Left lung (tissue), 10 donors: ENCODE data around the gene TMIE. TPM values are rescaled to one million over a fixed set of nuclear protein-coding genes. Genes with fewer than 3 reads are reported as not detected.

Experiments
- ATAC-seq: fragments of 200-7000 bp; cut with Tn5 transposase; one replicate; pipeline ENCODE4 v1.9.1; 2020; ENCODE audit warnings: moderate library complexity
- DNase-seq, 4 donors: peaks; one replicate each; pipeline ENCODE4 v3.0.0-alpha.2; 2013 to 2020
- H3K27ac ChIP-seq, 2 donors: fragments of 200-600 bp; sonication (generic) in 1 of 2; one replicate each; pipeline versions ENCODE4 v1.5.0 to v1.8.0; 2020 to 2021
- H3K27me3 ChIP-seq, 2 donors: fragments of 200-600 bp; sonication (generic) in 1 of 2; one replicate each; pipeline versions ENCODE4 v1.5.0 to v1.8.0; 2020 to 2021
- H3K36me3 ChIP-seq, 2 donors: fragments of 200-600 bp; sonication (generic) in 1 of 2; one replicate each; pipeline versions ENCODE4 v1.5.0 to v1.8.0; 2020 to 2021
- H3K4me1 ChIP-seq, 2 donors: fragments of 200-600 bp; one replicate each; pipeline ENCODE4 v1.8.0; 2021
- H3K4me3 ChIP-seq, 2 donors: fragments of 200-600 bp; sonication (generic) in 1 of 2; one replicate each; pipeline versions ENCODE4 v1.5.0 to v1.8.0; 2020 to 2021; ENCODE audit warnings: mild to moderate bottlenecking in 1 of 2
- H3K9me3 ChIP-seq, 2 donors: fragments of 200-600 bp; sonication (generic) in 1 of 2; one replicate each; pipeline versions ENCODE4 v1.5.0 to v1.8.0; 2020 to 2021
- intact Hi-C, 2 donors: fragments of 100-400 bp; cut with DNase I; formaldehyde crosslinking; loops; one replicate each; pipeline versions ENCODE4 v1.11.2 to v1.14.2; 2022
- polyA plus RNA-seq, 6 donors: library from polyadenylated mRNA; unstranded; fragments of 120-200 nt; gene quantifications; one replicate each; pipeline ENCODE4 v1.2.1, GENCODE V29; 2013; ENCODE audit not compliant: insufficient read length in 6 of 6
- total RNA-seq, 2 donors: library from RNA; stranded (reverse); fragmentation: NEBNext Ultra II Directional; extraction: Animal tissue kit (Norgen Biotek cat#: 25700); gene quantifications; one replicate each; pipeline ENCODE4 v1.2.1, GENCODE V29; 2021
- TF ChIP-seq, protein P1 (sequence below), 2 donors: fragments of 200-600 bp; sonication (generic) in 1 of 2; IDR thresholded peaks; one replicate each; pipeline versions ENCODE4 v1.5.0 to v1.8.0; 2021; ENCODE audit warnings: antibody characterized with exemption in 2 of 2
- donor health status: DM: no; HTN: yes; CAD: no.
- donor health status: DM: no; HTN: no; CAD: no.

The TMIE gene
- total and polyA plus RNA-seq, 8 donors = 0.23 to 0.82 (median 0.48) TPM; not detected in 1

DNA sequence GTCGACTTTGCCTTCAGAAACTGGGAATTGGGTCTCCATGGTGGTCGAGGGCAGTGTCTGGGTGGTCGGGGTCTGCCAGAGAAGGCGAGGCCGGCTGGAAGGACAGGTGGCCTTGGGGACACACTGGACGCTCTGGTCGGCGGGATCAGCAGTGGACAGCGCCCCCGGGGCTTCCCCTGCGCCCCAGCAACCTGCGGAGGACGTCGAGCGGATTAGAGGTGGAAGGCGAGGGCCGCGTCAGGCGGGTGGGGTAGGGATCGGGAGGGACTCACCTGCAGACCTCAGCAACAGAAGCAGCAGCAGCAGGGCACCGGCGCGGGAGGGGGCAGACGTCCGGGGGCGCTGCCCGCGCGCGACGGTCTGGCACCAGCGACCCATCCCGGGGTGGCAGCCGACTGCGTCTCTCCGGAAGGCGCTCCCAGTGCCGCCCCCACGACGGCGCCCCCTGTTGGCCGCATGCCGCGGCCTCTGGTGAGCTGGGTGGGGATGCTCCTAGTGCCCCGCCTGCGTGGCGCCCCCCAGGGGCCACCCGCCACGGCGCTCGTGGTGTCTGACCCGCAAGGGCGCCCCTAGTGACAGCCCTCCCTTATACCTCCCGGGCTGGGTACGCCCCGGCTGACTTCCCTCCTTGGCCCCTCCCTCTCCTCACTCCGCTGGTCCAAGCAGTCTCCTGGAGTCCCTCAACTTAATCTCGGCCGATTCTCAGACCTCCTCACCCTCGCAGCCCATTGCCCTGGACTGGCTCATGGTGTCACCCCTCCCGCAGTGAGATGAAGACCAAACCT, 16.4 kb downstream of the TMIE start, which contains the start of gene PRSS50:
Gene PRSS50, minus strand, starts transcription at position 423 of the 785 bp plus-strand sequence. Its CDS starts 45 bp downstream, at position 378.
- no peak for ATAC-seq
- intact Hi-C loops = no loop called here
- H3K36me3 ChIP-seq = no peaks in the 10 kb centered on the region
- no peaks in the 10 kb centered on the region for H3K9me3 ChIP-seq
- no peaks in the 10 kb centered on the region for H3K4me1 ChIP-seq
- H3K27me3 ChIP-seq = peaks cover 0 to 22% of the 10 kb centered on the region in 2 donors
- no peak for DNase-seq
- TF ChIP-seq, protein P1, sequence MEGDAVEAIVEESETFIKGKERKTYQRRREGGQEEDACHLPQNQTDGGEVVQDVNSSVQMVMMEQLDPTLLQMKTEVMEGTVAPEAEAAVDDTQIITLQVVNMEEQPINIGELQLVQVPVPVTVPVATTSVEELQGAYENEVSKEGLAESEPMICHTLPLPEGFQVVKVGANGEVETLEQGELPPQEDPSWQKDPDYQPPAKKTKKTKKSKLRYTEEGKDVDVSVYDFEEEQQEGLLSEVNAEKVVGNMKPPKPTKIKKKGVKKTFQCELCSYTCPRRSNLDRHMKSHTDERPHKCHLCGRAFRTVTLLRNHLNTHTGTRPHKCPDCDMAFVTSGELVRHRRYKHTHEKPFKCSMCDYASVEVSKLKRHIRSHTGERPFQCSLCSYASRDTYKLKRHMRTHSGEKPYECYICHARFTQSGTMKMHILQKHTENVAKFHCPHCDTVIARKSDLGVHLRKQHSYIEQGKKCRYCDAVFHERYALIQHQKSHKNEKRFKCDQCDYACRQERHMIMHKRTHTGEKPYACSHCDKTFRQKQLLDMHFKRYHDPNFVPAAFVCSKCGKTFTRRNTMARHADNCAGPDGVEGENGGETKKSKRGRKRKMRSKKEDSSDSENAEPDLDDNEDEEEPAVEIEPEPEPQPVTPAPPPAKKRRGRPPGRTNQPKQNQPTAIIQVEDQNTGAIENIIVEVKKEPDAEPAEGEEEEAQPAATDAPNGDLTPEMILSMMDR (IDR thresholded peaks at IDR 0.05) = no peak
- H3K4me3 ChIP-seq = no peak within 1 kb of the TSS
- H3K27ac ChIP-seq = no peak within 1 kb of the TSS

DNA sequence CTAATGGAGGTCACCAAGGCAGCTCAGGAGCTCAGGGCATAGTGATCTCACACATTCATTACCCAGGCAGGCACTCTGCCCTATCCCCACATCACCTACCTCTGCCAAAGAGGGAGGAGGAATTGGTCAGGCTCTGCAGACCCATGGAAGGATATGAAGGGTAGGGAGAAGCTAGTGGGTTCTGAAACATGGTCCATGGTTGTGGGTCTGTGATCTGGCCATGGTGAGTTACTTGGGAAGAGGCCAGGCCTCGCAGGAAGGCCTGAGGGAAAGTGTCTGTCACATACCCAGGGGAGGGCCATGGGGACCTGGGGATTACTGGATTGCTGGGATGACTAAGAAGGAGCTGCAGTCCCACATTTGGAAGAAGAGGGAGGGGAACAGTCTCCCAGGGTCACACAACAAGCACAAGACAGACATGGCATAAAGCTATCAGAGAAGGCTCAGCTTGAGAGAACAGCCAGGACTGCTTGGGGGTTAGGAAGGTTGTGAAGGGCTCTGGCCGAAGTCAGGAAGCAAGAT, 17.9 kb downstream of the TMIE start:
- no peak for ATAC-seq

DNA sequence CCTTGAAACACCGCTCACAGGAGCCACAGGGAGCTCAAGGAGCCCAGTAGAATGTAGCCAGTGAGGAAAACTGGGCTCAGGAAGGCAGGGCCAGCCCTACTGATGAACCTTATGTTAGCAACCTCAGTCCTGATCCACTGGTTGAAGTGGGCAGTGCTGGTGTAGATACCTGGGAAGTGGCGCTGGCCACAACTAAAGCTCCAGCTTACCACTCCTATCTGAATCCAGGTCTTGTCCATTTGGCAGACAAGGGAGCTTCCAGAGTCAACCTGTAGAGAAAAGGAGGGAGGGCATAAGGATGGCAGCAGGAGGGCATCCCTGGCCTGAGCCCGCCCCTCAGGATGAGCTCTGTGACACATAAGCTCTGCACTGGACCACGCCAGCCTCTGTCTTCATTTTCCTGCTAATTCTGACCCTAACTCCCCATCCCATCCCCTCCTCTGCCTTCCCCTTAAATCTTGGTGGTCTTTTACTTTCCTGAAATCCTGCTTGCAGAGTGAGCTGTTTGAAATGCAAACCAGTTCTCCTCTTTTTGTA, 18.6 kb downstream of the TMIE start:
- intact Hi-C loops = no loop called here
- no peak overlapping the region for H3K4me3 ChIP-seq
- TF ChIP-seq, protein P1 (IDR thresholded peaks at IDR 0.05) = no peak
- H3K4me1 ChIP-seq = no peaks in the 10 kb centered on the region
- no peaks in the 10 kb centered on the region for H3K9me3 ChIP-seq
- DNase-seq (no peak), ATAC-seq (no peak)
- H3K36me3 ChIP-seq = no peaks in the 10 kb centered on the region
- H3K27ac ChIP-seq = no peak overlapping the region
- peaks cover 0 to 22% of the 10 kb centered on the region in 2 donors for H3K27me3 ChIP-seq

More for the DNA sequence above, 17.9 kb downstream of the TMIE start:
- DNase-seq = no peak
- Histone ChIP-seq H3K36me3 (no peaks in the 10 kb centered on the region), H3K27me3 (peaks cover 0 to 22% of the 10 kb centered on the region in 2 donors), H3K27ac (no peak overlapping the region), H3K4me1 (no peaks in the 10 kb centered on the region), H3K9me3 (no peaks in the 10 kb centered on the region), H3K4me3 (no peak overlapping the region)
- TF ChIP-seq, protein P1 (IDR thresholded peaks at IDR 0.05) = no peak
- intact Hi-C loops = no loop called here

DNA sequence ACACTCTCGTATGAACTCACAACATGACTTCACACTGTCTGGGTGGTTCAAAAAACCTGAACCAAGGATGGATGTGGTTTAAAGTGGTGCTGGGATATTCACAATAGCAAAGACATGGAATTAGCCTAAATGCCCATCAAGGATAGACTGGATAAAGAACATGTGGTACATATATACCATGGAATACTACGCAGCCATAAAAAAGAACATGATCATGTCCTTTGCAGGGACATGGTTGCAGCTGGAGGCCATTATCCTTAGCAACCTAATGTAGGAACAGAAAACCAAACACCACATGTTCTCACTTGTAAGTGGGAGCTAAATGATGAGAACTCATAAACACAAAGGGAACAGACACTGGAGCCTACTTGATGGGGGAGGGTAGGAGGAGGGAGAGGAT, 19.8 kb downstream of the TMIE start:
- Histone ChIP-seq H3K27ac (no peak overlapping the region), H3K27me3 (peaks cover 0 to 22% of the 10 kb centered on the region in 2 donors), H3K36me3 (no peaks in the 10 kb centered on the region), H3K9me3 (no peaks in the 10 kb centered on the region), H3K4me1 (no peaks in the 10 kb centered on the region), H3K4me3 (no peak overlapping the region)
- TF ChIP-seq, protein P1 (IDR thresholded peaks at IDR 0.05) = no peak
- no peak for DNase-seq
- no peak for ATAC-seq
- intact Hi-C loops = no loop called here

DNA sequence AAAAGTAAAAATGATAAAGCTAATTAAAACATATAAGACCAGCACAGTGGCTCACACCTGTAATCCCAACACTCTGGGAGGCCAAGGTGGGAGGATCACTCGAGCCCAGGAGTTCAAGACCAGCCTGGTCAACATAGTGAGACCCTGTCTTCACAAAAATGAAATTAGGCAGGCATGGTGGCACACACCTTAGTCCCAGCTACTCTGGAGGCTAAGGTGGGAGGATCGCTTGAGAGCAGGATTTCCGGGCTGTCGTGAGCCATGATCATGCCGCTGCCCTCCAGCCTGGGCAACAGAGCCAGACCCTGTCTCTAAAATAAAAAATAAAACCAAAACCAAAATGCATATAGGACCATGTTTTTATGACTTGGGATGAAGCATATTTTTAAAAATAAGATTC, 21.3 kb downstream of the TMIE start:
- H3K27ac ChIP-seq = no peak overlapping the region
- H3K9me3 ChIP-seq = no peaks in the 10 kb centered on the region
- H3K4me3 ChIP-seq = no peak overlapping the region
- no peak for ATAC-seq
- TF ChIP-seq, protein P1 (IDR thresholded peaks at IDR 0.05) = no peak
- no peaks in the 10 kb centered on the region for H3K36me3 ChIP-seq
- no peaks in the 10 kb centered on the region for H3K4me1 ChIP-seq
- DNase-seq = no peak
- intact Hi-C loops = no loop called here
- peaks cover 0 to 16% of the 10 kb centered on the region in 2 donors for H3K27me3 ChIP-seq
